ENCODE results near the gene SULT1C2. TPM values are rescaled to one million over a fixed set of nuclear protein-coding genes. Genes with fewer than 3 reads are reported as not detected.

Gene SULT1C2
- total RNA-seq, 1 experiment from 2014 or later: 3.9 TPM

- ChIA-PET CTCF (no interaction called here), POLR2A (no interaction called here), RAD21 (ENCODE audit: low non-redundant PET in 1 of 2, low total read pairs in 2 of 2, uncharacterized antibody in 2 of 2, unreplicated experiment in 2 of 2) (no interaction called here)
- no peaks in the 10 kb centered on the region for H3K79me2 ChIP-seq (ENCODE audit: insufficient read depth, low read length)
- H3K4me1 ChIP-seq (ENCODE audit: control insufficient read depth in 1 of 2, insufficient read depth in 2 of 2, low read length in 2 of 2): no peaks in the 10 kb centered on the region
- ATAC-seq: no peak
- intact Hi-C loops (cut with micrococcal nuclease): no loop called here
- H2AFZ ChIP-seq (ENCODE audit: low read depth, low read length, poor library complexity, severe bottlenecking): no peak overlapping the region
- no peak for TF ChIP-seq SIN3A (IDR thresholded peaks at IDR 0.05; ENCODE audit: low read depth)
- no peak for TF ChIP-seq CTCF (IDR thresholded peaks at IDR 0.05 in 2 of 3, conservative IDR thresholded peaks at IDR 0.05 in 1 of 3; ENCODE audit: borderline replicate concordance in 1 of 3, insufficient read depth in 1 of 3, low read depth in 2 of 3, low read length in 2 of 3)
- no peak for TF ChIP-seq YY1 (IDR thresholded peaks at IDR 0.05; ENCODE audit: extremely low read depth, insufficient replicate concordance, low read depth, low read length)
- BruUV-seq (replicated peaks): no TSS peak
- no peaks in the 10 kb centered on the region for H3K9me3 ChIP-seq (ENCODE audit: control insufficient read depth in 1 of 2, insufficient read depth in 1 of 2, low read depth in 1 of 2, low read length in 2 of 2)
- no peak overlapping the region for H3K27ac ChIP-seq (ENCODE audit: low read depth, low read length)
- H3K9me2 ChIP-seq (ENCODE audit: insufficient read depth): no peaks in the 10 kb centered on the region
- no peak overlapping the region for H3K9ac ChIP-seq (ENCODE audit: low read length)
- no peaks in the 10 kb centered on the region for H4K20me1 ChIP-seq (ENCODE audit: insufficient read depth)
- no peak overlapping the region for H3K4me3 ChIP-seq (replicated peaks in 1 of 2; ENCODE audit: low read depth in 1 of 2, low read length in 2 of 2)
- peaks cover 5% of the 10 kb centered on the region; the same call in 1 of the 2 replicates for H3K27me3 ChIP-seq (ENCODE audit: insufficient read depth, low read length)
- H3K4me2 ChIP-seq (ENCODE audit: low read length): no peak overlapping the region
- H3K36me3 ChIP-seq (ENCODE audit: control insufficient read depth in 1 of 2, insufficient read depth in 2 of 2, low read length in 2 of 2): no peaks in the 10 kb centered on the region
- no peak for DNase-seq (ENCODE audit: low read depth, low spot score)
Observed at GRCh38 chr2:108266218-108266617, 22.5 kb upstream of the SULT1C2 start.

- no peak overlapping the region for H2AFZ ChIP-seq (ENCODE audit: low read depth, low read length, poor library complexity, severe bottlenecking)
- ChIA-PET CTCF (no interaction called here), POLR2A (no interaction called here), RAD21 (ENCODE audit: low non-redundant PET in 1 of 2, low total read pairs in 2 of 2, uncharacterized antibody in 2 of 2, unreplicated experiment in 2 of 2) (no interaction called here)
- peaks cover 5% of the 10 kb centered on the region; the same call in 1 of the 2 replicates for H3K27me3 ChIP-seq (ENCODE audit: insufficient read depth, low read length)
- no TSS peak for BruUV-seq (replicated peaks)
- H3K4me1 ChIP-seq (ENCODE audit: control insufficient read depth in 1 of 2, insufficient read depth in 2 of 2, low read length in 2 of 2): no peaks in the 10 kb centered on the region
- no peak overlapping the region for H3K4me2 ChIP-seq (ENCODE audit: low read length)
- H3K9me3 ChIP-seq (ENCODE audit: control insufficient read depth in 1 of 2, insufficient read depth in 1 of 2, low read depth in 1 of 2, low read length in 2 of 2): no peaks in the 10 kb centered on the region
- no peaks in the 10 kb centered on the region for H3K79me2 ChIP-seq (ENCODE audit: insufficient read depth, low read length)
- no peak overlapping the region for H3K27ac ChIP-seq (ENCODE audit: low read depth, low read length)
- no peak for ATAC-seq
- intact Hi-C loops (cut with micrococcal nuclease): no loop called here
- no peaks in the 10 kb centered on the region for H3K36me3 ChIP-seq (ENCODE audit: control insufficient read depth in 1 of 2, insufficient read depth in 2 of 2, low read length in 2 of 2)
- DNase-seq (ENCODE audit: low read depth, low spot score): no peak
- H3K9me2 ChIP-seq (ENCODE audit: insufficient read depth): no peaks in the 10 kb centered on the region
- no peak overlapping the region for H3K4me3 ChIP-seq (replicated peaks in 1 of 2; ENCODE audit: low read depth in 1 of 2, low read length in 2 of 2)
- no peak overlapping the region for H3K9ac ChIP-seq (ENCODE audit: low read length)
- H4K20me1 ChIP-seq (ENCODE audit: insufficient read depth): no peaks in the 10 kb centered on the region
- TF ChIP-seq ZBTB33 (IDR thresholded peaks at IDR 0.05; ENCODE audit: extremely low read depth, insufficient replicate concordance, low read length) (no peak), POLR2A (IDR thresholded peaks at IDR 0.05; ENCODE audit: borderline replicate concordance, extremely low read depth, insufficient read depth, insufficient read length) (no peak), EZH2 (IDR thresholded peaks at IDR 0.05) (no peak), SRF (IDR thresholded peaks at IDR 0.05; ENCODE audit: low read depth) (no peak), REST (IDR thresholded peaks at IDR 0.05; ENCODE audit: low read depth) (no peak), YY1 (IDR thresholded peaks at IDR 0.05; ENCODE audit: extremely low read depth, insufficient replicate concordance, low read depth, low read length) (no peak), ATF3 (IDR thresholded peaks at IDR 0.05) (no peak), CBX3 (IDR thresholded peaks at IDR 0.05; ENCODE audit: low read depth) (no peak), FOSL1 (IDR thresholded peaks at IDR 0.05; ENCODE audit: low read depth) (no peak), RAD21 (IDR thresholded peaks at IDR 0.05; ENCODE audit: low read depth) (no peak), MAX (IDR thresholded peaks at IDR 0.05) (no peak)
Observed at GRCh38 chr2:108267101-108267500, 21.6 kb upstream of the SULT1C2 start.
